ENCODE data around the gene EFS.

DNA sequence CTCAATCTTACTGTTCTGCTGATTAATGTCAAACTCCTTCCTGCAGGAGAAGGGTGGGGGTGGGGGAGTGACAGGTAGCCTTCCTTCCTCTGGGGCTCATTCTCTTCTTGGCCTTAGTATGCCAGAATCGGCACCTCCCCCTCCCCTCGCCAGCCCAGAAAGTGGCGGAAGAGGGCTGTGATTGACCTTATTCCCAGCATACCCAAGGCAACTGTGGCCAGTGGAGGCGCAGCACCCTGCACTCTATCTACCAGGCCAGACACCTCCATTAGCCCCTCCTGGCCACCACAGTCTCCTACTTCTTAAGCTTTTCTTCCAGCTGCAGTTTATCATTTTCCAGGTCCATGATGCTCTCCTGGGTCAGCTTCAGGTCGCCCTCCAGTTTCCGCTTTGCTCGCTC, 27.6 kb upstream of the EFS start:
- TF ChIP-seq, protein P1, sequence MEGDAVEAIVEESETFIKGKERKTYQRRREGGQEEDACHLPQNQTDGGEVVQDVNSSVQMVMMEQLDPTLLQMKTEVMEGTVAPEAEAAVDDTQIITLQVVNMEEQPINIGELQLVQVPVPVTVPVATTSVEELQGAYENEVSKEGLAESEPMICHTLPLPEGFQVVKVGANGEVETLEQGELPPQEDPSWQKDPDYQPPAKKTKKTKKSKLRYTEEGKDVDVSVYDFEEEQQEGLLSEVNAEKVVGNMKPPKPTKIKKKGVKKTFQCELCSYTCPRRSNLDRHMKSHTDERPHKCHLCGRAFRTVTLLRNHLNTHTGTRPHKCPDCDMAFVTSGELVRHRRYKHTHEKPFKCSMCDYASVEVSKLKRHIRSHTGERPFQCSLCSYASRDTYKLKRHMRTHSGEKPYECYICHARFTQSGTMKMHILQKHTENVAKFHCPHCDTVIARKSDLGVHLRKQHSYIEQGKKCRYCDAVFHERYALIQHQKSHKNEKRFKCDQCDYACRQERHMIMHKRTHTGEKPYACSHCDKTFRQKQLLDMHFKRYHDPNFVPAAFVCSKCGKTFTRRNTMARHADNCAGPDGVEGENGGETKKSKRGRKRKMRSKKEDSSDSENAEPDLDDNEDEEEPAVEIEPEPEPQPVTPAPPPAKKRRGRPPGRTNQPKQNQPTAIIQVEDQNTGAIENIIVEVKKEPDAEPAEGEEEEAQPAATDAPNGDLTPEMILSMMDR (IDR thresholded peaks at IDR 0.05): no peak
- no peak for TF ChIP-seq EZH2 (IDR thresholded peaks at IDR 0.05; ENCODE audit: borderline replicate concordance, insufficient read depth, low read depth, low read length, poor library complexity, severe bottlenecking)

Data from B cell (primary cell).